ENCODE data around the gene ADD1.
"Not testable (repeated sequence)": the region's sequence is repeated elsewhere in the genome, so short reads cannot be mapped to it uniquely, and the experiment has no call there.

The ADD1 gene

GRCh38 chr4:2949782-2950125 lies 106.1 kb downstream of the ADD1 start:
- no peaks in the 10 kb centered on the region for H3K27me3 ChIP-seq (ENCODE audit: insufficient read depth, low read depth, severe bottlenecking)
- DNase-seq: no peak
- H3K9me3 ChIP-seq (ENCODE audit: severe bottlenecking): no peaks in the 10 kb centered on the region
- H3K36me3 ChIP-seq: peaks cover 96% of the 10 kb centered on the region
- no peak for TF ChIP-seq CTCF (IDR thresholded peaks at IDR 0.05; ENCODE audit: low read depth, low read length)
- H3K27ac ChIP-seq: no peak overlapping the region
- H3K4me3 ChIP-seq (ENCODE audit: low read depth, low read length): no peak overlapping the region

GRCh38 chr4:2950221-2950989 lies 106.8 kb downstream of the ADD1 start:
- TF ChIP-seq CTCF (IDR thresholded peaks at IDR 0.05; ENCODE audit: low read depth, low read length): no peak
- H3K36me3 ChIP-seq: peaks cover 90% of the 10 kb centered on the region

GRCh38 chr4:2953496-2953895 lies 109.9 kb downstream of the ADD1 start:
- no peak for DNase-seq
- H3K4me3 ChIP-seq (ENCODE audit: low read depth, low read length): no peak overlapping the region
- H3K27me3 ChIP-seq (ENCODE audit: insufficient read depth, low read depth, severe bottlenecking): no peaks in the 10 kb centered on the region
- H3K9me3 ChIP-seq (ENCODE audit: severe bottlenecking): peaks cover 2% of the 10 kb centered on the region
- TF ChIP-seq CTCF (IDR thresholded peaks at IDR 0.05; ENCODE audit: low read depth, low read length): no peak
- no peak overlapping the region for H3K27ac ChIP-seq
- H3K36me3 ChIP-seq: peaks cover 94% of the 10 kb centered on the region

More at GRCh38 chr4:2950221-2950989, 106.8 kb downstream of the ADD1 start:
- no peak for DNase-seq
- no peaks in the 10 kb centered on the region for H3K27me3 ChIP-seq (ENCODE audit: insufficient read depth, low read depth, severe bottlenecking)
- no peaks in the 10 kb centered on the region for H3K9me3 ChIP-seq (ENCODE audit: severe bottlenecking)
- H3K4me3 ChIP-seq (ENCODE audit: low read depth, low read length): no peak overlapping the region
- no peak overlapping the region for H3K27ac ChIP-seq

- peak overlapping the region; percentile 38; the same call in 1 of the 2 replicates for H3K27ac ChIP-seq
- peak; percentile 71 for TF ChIP-seq CTCF (IDR thresholded peaks at IDR 0.05; ENCODE audit: low read depth, low read length)
- peak; percentile 74 for DNase-seq
Measured at GRCh38 chr4:2954358-2955185, 110.9 kb downstream of the ADD1 start.

GRCh38 chr4:2955186-2956044 lies 111.8 kb downstream of the ADD1 start:
- H3K9me3 ChIP-seq (ENCODE audit: severe bottlenecking); H3K4me3 ChIP-seq (ENCODE audit: low read depth, low read length); H3K27me3 ChIP-seq (ENCODE audit: insufficient read depth, low read depth, severe bottlenecking): not testable (repeated sequence)
- TF ChIP-seq CTCF (IDR thresholded peaks at IDR 0.05; ENCODE audit: low read depth, low read length): peak; percentile 36; the same call in 1 of the 2 replicates
- Histone ChIP-seq H3K27ac (peak overlapping the region; percentile 66), H3K36me3 (peaks cover 90% of the 10 kb centered on the region)
- DNase-seq: peak; percentile 47

More at GRCh38 chr4:2954358-2955185, 110.9 kb downstream of the ADD1 start:
- no peaks in the 10 kb centered on the region for H3K27me3 ChIP-seq (ENCODE audit: insufficient read depth, low read depth, severe bottlenecking)
- peaks cover 2% of the 10 kb centered on the region for H3K9me3 ChIP-seq (ENCODE audit: severe bottlenecking)
- H3K4me3 ChIP-seq (ENCODE audit: low read depth, low read length): no peak overlapping the region
- H3K36me3 ChIP-seq: peaks cover 91% of the 10 kb centered on the region
